Measurements from ENCODE around the gene FOSL1. TPM values are rescaled to one million over a fixed set of nuclear protein-coding genes. Genes with fewer than 3 reads are reported as not detected.

Gene FOSL1
- total and polyA plus RNA-seq, 2 of the 13 experiments (the other 11 are each of a cell fraction or from before 2014, with no cell fraction given), result 4.0 to 4.1 TPM

GRCh38 chr11:65868076-65868667 is 32.0 kb downstream of the FOSL1 start (continued):
- TF ChIP-seq ZHX2 (IDR thresholded peaks at IDR 0.05; ENCODE audit: low read depth) (no peak), ZHX2 (CRISPR knock-in tag; IDR thresholded peaks at IDR 0.05; ENCODE audit: borderline replicate concordance) (no peak), MTF2 (CRISPR knock-in tag; IDR thresholded peaks at IDR 0.05; ENCODE audit: borderline replicate concordance) (no peak)
- TF ChIP-seq, protein P1, sequence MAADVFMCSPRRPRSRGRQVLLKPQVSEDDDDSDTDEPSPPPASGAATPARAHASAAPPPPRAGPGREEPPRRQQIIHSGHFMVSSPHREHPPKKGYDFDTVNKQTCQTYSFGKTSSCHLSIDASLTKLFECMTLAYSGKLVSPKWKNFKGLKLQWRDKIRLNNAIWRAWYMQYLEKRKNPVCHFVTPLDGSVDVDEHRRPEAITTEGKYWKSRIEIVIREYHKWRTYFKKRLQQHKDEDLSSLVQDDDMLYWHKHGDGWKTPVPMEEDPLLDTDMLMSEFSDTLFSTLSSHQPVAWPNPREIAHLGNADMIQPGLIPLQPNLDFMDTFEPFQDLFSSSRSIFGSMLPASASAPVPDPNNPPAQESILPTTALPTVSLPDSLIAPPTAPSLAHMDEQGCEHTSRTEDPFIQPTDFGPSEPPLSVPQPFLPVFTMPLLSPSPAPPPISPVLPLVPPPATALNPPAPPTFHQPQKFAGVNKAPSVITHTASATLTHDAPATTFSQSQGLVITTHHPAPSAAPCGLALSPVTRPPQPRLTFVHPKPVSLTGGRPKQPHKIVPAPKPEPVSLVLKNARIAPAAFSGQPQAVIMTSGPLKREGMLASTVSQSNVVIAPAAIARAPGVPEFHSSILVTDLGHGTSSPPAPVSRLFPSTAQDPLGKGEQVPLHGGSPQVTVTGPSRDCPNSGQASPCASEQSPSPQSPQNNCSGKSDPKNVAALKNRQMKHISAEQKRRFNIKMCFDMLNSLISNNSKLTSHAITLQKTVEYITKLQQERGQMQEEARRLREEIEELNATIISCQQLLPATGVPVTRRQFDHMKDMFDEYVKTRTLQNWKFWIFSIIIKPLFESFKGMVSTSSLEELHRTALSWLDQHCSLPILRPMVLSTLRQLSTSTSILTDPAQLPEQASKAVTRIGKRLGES (CRISPR knock-in tag; IDR thresholded peaks at IDR 0.05; ENCODE audit: borderline replicate concordance), result no peak
